GM18526 (cell line): ENCODE measurements around the gene ERCC2.

Experiments
- POLR2A ChIP-seq: IDR thresholded peaks from 3 replicates; pipeline ENCODE4 v1.6.1; 2011; ENCODE audit not compliant: insufficient read length; ENCODE audit errors: extremely low read depth

Gene ERCC2

DNA sequence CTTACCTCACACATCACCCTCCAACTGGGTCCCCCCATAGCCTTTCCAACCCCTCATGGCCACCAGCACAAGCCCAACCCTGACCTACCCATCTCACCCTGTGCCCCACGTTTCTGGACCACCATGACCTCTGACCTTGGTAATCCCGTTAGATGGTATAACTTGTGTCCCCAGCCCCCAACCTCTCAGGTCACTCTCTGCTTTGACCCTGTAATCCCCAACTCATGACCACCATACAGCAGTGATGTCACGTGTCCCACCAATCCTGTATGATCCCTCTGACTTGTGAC is 21.3 kb downstream of the ERCC2 start:
- no peak for TF ChIP-seq POLR2A

DNA sequence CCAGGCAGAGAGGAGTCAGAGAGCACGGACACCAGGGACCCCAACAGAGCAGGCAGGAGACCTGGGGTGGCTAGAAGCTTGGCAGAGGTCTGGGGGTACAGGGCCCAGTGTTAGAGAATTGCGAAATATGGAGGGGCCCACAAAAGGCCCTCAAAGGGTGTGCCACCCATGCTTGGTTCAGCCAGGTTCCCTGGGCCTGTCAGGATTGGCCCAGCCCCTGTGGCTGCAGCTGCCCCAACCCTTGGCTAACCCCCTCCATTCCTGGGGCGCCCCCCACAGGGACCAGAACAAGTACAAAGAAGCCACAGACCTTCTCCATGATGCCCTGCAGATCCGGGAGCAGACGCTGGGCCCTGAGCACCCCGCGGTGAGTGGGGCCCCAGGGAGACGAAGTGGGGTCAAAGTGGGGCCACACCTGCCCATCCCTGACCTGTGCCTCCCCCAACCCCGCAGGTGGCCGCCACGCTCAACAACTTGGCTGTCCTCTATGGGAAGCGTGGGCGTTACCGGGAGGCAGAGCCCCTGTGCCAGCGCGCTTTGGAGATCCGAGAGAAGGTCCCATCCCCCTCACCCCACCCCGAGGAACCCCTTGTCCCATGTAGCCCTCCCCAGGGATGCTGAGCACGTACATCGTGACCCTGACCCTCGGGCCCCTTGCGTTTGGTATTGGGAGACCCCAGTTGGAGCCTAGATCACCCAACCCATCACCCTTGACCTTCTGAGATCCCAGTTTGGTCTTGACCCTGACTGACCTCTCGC is 21.8 kb downstream of the ERCC2 start:
- TF ChIP-seq POLR2A, result no peak

DNA sequence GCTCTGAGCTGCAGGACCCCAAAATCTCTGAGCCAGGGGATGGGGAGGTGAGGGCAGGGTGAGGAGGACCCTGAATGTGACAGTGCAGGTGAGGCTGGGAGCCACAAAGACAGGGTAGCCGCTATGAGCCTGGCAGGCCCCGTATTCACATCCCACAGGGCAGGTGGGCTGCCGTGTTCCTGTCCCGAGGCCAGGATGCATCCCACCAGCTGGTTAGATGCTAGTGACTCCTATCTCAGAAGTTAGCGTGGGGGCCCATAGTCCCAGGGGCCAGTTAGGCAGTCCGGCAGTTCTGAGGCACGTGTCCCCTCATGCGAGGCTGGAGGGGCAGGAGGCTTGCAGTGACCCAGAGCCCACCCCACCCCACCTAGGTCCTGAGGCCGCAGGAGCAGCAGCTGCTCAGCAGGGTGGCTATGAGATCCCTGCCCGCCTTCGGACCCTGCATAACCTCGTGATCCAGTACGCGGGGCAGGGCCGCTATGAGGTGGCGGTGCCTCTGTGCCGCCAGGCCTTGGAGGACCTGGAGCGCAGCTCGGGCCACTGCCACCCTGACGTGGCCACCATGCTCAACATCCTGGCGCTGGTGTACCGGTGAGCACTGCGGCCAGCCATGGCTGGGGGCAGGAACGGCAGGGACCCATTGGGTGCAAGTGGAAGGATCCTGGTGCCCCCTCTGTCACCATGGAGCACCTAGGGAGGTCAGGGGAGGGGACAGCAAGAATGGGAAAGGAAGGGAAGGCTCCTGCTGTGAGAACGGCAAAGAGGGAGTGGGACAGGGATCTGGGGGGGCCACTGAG is 22.6 kb downstream of the ERCC2 start:
- no peak for TF ChIP-seq POLR2A

DNA sequence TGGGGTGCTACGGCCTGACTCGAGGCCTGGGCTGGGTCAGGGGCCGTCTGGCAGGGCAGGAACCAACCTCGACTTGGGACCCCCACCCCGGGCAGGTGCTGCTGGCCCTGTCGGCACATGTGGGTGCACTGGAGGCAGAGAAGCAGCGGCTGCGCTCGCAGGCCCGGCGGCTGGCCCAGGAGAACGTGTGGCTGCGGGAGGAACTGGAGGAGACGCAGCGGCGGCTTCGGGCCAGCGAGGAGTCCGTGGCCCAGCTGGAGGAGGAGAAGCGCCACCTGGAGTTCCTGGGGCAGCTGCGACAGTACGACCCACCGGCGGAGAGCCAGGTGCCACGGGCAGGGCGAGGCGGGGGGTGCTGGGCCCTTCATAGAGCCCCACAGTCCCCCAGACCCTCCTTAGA is 23.9 kb downstream of the ERCC2 start:
- no peak for TF ChIP-seq POLR2A

DNA sequence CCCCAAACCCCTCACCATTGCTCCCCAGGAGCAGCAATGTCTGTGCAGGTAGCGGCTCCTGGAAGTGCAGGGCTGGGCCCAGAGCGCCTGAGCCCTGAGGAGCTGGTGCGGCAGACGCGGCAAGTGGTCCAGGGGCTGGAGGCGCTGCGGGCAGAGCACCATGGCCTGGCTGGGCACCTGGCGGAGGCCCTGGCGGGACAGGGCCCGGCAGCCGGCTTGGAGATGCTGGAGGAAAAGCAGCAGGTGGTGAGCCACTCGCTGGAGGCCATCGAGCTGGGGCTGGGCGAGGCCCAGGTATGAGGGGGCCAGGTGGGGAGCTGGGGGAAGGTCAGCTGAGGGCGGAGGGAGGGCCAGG is 24.9 kb downstream of the ERCC2 start:
- no peak for TF ChIP-seq POLR2A

DNA sequence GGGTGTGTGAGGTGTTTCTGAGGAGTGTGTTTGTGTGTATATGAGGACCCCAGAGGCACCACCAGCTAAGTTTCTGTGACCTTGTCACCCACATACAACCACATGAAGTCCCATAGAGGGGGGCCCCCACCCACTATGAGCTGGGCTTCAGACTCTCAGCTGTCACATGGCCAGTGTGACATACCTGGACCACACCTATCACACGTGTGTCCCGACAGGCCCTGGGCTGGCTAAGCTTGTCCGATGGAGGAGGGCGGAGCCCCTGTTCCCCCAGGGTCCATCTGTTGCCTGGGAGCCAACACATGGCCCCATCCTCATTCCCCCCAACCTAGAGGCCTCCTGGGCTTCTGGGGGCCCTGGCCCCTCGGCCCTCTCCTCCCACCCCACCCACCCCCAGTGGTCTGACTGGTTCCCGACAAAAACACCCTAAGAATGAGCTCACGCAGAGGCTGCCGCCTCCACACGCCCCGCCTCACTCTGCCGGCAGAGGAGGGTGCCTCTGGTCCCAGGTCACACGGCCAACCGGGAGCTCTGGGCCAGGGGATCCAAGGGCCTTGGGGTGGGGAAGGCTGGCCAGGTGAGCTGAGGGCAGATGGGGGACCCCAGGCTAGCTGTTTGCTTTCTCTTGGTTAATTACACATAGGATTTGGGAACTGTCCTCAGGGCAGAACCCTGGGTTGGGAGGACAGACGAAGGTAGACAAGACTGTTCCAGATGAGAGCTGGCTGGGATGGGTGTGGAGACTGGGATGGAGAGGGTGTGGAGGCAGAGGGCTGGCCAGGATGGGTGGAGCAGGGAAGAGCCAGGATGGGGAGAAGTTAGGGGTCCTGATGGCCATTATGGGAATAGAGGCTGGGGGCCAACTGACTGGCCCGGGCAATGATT is 25.5 kb downstream of the ERCC2 start:
- TF ChIP-seq POLR2A, result no peak

DNA sequence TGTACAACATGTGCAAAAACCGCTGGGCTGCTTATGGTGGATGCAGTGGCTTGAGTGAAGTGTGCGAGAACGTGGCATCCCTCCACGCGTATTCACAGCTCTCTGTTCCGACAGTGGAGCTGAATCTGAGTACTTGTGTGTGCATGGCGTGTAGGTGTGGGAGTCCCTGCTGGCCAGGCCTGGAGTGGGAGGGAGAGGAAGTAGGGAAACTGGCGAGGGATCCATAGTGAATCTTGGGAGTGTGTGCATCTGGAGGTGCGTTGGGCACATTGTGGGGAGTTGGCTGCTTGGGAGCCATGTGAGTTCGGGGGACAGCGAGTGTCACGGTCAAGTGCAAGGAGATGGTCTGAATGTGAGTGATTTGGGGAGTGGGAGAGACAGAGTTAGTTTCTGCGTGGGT is 27.5 kb downstream of the ERCC2 start:
- no peak for TF ChIP-seq POLR2A

DNA sequence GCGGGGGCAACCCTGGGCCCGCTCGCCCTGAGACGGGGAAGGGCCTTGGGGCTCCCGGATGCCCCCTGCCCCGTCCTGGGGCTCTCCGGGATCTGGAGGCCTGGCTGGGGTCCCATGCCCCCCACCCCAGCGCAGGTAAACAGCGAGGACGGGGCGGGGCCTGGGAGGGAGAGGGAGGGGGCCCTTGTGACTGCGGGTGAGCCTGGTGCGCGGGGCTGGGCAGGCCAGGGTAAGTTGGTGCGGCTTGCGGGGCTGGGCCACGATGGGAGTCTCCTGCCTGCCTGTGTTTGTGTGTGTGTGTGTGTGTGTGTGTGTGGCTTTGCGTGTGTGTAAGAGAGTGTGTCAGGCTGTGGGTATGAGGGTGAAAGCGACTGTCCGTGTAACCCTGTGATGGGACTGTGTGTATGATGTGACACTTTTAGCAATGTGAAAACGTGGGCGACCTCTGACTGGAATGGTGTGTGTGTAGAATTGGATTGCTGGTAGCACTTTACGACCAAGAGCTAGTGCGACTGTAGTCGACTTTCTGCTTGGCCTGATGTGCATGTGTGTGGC is 29.4 kb downstream of the ERCC2 start:
- TF ChIP-seq POLR2A, result no peak

DNA sequence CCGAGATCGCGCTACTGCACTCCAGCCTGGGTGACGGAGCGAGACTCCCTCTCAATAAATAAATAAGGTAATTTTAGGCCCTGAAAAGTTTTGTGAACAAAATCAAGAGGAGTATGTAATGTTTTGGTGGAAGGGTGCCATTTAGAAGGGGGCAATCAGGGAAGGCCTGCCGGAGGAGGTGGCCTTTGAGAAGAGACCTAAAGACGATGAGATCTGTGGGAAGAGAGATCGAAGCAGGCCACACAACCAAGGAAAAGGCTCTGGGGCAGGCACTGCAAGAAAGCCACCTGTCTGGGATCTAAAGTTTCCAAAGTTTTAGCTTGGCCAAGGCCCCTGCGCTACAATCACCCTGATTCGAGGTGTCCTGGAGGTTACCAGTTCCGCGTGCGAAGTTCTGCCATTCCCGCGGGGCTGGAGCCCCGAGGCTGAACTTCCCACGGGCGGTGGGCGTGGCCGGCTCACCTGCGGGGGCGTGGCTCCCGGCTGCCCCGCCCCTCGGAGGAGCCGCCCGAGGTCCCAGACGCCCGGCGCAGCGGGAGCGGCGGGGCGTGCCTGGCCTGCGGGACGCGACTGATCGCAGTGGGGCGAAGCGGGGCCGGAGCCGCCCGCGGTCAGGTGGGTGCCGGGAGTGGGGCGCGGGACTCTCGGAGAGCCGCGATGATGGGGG is 30.0 kb downstream of the ERCC2 start, which contains the start of gene KLC3:
Gene KLC3, plus strand, starts transcription at position 519 of the 667 bp plus-strand sequence. CDS start 4,792 bp downstream, outside the sequence.
- TF ChIP-seq POLR2A, result no peak

DNA sequence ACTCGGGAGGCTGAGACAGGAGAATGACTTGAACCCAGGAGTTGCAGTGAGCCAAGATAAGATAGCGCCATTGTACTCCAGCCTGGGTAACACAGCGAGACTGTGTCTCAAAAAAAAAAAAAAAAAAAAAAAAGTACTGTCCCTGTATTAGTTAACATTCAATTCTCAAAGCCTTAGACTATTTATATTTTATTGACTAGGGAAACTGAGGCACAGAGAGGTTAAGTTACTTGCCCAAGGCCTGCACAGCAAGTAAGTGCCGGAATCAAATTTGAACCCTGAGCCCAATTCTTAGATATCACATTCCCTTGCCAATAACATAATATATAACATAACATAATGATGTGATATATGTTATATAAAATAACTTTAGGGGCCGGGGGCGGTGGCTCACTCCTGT is 30.7 kb downstream of the ERCC2 start:
- no peak for TF ChIP-seq POLR2A

DNA sequence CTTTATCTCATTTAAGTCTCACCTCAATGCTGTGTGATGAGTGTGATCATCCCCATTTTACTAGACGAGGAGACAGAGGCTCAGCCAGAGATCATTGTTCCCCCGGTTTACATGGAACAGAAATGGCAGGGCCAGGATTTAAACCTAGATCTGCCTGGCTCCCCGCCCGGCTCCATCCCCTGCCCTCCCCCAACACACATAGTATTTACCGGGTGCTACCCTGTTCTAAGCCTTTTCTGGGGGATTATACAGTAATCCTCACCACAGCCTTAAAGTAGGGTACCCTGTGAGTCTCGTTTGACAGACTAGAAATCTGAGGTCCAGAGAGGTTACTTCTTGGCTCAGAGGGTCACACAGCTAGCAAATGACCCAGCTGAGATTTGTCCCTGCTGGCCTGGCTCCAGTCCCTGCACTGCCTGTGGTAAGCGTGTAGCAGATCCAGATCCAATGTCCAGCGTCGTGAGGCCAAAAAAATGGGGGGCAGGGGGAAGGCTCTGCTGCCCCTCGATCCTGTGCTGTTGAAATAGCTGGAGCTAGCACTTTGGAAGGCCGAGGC is 33.6 kb downstream of the ERCC2 start:
- TF ChIP-seq POLR2A, result no peak

DNA sequence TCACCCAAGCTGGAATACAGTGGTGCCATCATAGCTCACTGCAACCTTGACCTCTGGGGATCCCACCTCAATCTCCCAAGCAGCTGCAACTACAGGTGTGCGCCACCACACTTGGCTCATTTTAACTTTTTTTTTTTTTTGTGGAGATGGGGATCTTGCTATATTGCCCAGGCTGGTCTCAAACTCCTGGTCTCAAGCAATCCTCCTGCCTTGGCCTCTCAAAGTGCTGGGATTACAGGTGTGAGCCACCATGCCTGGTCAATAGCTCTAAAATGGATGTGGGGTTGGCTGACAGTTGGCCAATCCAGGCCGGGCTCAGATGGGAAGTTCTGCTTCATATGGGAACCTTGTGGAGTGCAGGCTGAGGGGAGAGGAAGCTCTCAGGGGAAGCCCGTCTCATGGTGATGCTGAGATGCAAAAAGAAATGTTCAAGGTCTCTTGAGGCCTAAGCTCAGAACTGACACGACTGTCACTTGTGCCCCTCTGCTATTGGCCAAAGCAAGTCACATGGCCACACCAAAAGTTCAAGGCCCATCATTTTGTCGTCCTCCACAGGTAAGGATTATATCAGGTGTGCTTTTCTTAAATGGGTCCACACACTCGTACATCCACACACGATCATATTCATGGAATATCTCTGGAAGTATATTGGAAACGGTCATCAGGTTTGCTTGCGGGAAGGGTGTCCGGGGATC is 36.6 kb downstream of the ERCC2 start:
- TF ChIP-seq POLR2A, result no peak

DNA sequence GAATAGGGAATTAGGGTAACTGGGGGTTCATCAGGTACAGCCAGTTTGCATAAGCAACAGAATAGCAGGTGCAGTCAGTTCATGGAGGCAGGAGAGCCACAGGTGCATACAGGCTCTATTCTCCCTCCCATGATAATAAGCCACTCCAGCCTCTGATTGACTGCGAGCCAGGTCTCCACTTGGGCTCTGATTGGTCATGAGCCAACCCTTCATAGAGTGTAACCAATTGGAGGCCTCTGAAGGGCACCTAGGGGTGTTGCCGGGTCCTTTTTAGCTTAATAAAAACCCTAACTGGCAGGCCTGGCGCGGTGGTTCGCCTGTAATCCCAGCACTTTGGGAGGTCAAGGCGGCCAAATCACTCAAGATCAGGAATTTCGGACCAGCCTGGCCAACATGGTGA is 39.0 kb downstream of the ERCC2 start:
- no peak for TF ChIP-seq POLR2A
